ENCODE results near the gene CCDC68. TPM values are rescaled to one million over a fixed set of nuclear protein-coding genes. Genes with fewer than 3 reads are reported as not detected.

The CCDC68 gene
- total and polyA plus RNA-seq, 2 of the 4 experiments (the other 2 are of a cell fraction), result 0.46 to 0.54 TPM

DNA sequence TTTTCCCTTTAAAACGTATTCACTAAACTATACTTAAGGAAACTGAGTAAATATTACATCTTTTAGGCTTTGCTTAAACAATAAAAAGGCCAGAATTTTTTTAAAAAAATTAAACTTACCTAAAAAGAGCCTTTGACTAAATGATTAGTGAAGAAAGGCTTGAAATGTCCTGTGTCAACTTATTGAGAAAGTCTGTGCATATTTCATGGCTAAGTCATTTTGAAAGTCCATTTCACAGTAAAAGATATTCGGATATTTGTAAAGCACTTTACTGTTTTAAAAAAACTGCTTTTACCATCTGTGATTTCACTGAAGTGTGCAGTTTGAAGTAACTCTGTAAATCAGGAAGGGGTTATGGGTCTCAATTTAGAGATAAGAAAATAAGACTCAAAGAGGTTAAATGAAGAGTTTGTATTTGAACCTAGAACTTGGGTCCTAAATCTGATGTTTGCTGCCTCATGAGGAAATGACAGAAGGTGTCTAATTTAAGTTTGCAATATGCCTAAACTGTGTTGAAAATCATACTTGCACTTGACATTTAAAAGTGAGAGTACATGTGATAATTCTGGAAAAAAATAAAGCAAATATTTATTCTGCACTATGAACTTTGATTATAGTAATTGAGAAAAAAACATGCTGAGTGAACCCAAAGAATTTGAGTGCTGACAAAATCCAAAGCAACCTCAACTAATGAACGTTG is 80.5 kb downstream of the CCDC68 start:
- Histone ChIP-seq H2AFZ (replicated peaks; ENCODE audit: low read length, poor library complexity) (no peak overlapping the region), H3K27me3 (ENCODE audit: control insufficient read depth, insufficient read depth, low read length) (no peaks in the 10 kb centered on the region), H4K20me1 (ENCODE audit: insufficient read depth, low read length) (no peaks in the 10 kb centered on the region), H4K8ac (ENCODE audit: low read depth in 2 of 2, low read length in 2 of 2) (no peak overlapping the region), H2AK9ac (replicated peaks; ENCODE audit: low read depth, low read length, poor library complexity) (no peak overlapping the region), H3K14ac (replicated peaks; ENCODE audit: low read depth, low read length) (no peak overlapping the region), H3K9ac (ENCODE audit: low read depth, low read length) (no peak overlapping the region), H3K9me3 (ENCODE audit: control insufficient read depth, insufficient read depth, low read length) (no peaks in the 10 kb centered on the region), H3K79me1 (ENCODE audit: low read depth in 1 of 2, low read length in 2 of 2) (no peaks in the 10 kb centered on the region), H3K4ac (ENCODE audit: low read depth, low read length) (no peak overlapping the region), H3K36me3 (ENCODE audit: control insufficient read depth, insufficient read depth, low read length) (no peaks in the 10 kb centered on the region), H2BK15ac (ENCODE audit: low read depth, low read length) (no peak overlapping the region), H4K91ac (ENCODE audit: insufficient read depth, low read depth, low read length) (no peak overlapping the region), H3K4me2 (ENCODE audit: low read depth, low read length) (no peak overlapping the region), H2BK20ac (ENCODE audit: low read depth, low read length) (no peak overlapping the region), H2BK5ac (ENCODE audit: low read depth, low read length, poor library complexity, severe bottlenecking) (no peak overlapping the region), H3K18ac (ENCODE audit: low read depth, low read length) (no peak overlapping the region), H3K4me3 (ENCODE audit: insufficient read depth, low read depth, low read length) (no peak overlapping the region), H4K5ac (ENCODE audit: low read depth, low read length) (no peak overlapping the region), H3K56ac (ENCODE audit: extremely low read depth, insufficient read depth, low read length) (no peak overlapping the region), H2BK120ac (ENCODE audit: low read depth, low read length) (no peak overlapping the region), H3K23ac (ENCODE audit: low read depth, low read length) (no peak overlapping the region), H3K27ac (ENCODE audit: insufficient read depth, low read length) (no peak overlapping the region), H3K4me1 (ENCODE audit: control insufficient read depth, insufficient read depth, low read length) (peaks cover 2% of the 10 kb centered on the region; the same call in 1 of the 2 replicates), H3K9me1 (ENCODE audit: insufficient read depth, low read length) (no peaks in the 10 kb centered on the region), H2AK5ac (ENCODE audit: low read depth, low read length) (no peak overlapping the region)
- TF ChIP-seq RCOR1 (IDR thresholded peaks at IDR 0.05; ENCODE audit: insufficient replicate concordance, low read length), result no peak
- TF ChIP-seq, protein P1, sequence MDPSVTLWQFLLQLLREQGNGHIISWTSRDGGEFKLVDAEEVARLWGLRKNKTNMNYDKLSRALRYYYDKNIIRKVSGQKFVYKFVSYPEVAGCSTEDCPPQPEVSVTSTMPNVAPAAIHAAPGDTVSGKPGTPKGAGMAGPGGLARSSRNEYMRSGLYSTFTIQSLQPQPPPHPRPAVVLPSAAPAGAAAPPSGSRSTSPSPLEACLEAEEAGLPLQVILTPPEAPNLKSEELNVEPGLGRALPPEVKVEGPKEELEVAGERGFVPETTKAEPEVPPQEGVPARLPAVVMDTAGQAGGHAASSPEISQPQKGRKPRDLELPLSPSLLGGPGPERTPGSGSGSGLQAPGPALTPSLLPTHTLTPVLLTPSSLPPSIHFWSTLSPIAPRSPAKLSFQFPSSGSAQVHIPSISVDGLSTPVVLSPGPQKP (IDR thresholded peaks at IDR 0.05; ENCODE audit: borderline replicate concordance, low read depth, low read length), result no peak
- TF ChIP-seq FOS (IDR thresholded peaks at IDR 0.05; ENCODE audit: low read depth, low read length), result no peak
- TF ChIP-seq MAFK (IDR thresholded peaks at IDR 0.05; ENCODE audit: low read depth, low read length), result no peak
- TF ChIP-seq BHLHE40 (IDR thresholded peaks at IDR 0.05; ENCODE audit: low read depth, low read length), result no peak
- no peak for TF ChIP-seq MXI1 (IDR thresholded peaks at IDR 0.05; ENCODE audit: borderline replicate concordance, low read depth, low read length)
- ATAC-seq (ENCODE audit: low read depth), result no peak
- dilution Hi-C loops (cut with HindIII; ENCODE audit: low sequenced_read_pairs, unreplicated experiment), result no loop called here
- DNase-seq, result peak; percentile 12
- POLR2A ChIA-PET (ENCODE audit: unreplicated experiment), result no interaction called here
- CTCF ChIA-PET, result no interaction called here
- WGBS, 2 experiments (ENCODE audit: extremely low coverage in 2 of 2, insufficient read length in 1 of 2), result no CpG with 5 or more reads among the region's 3 CpGs
- no TSS peak for BruUV-seq (replicated peaks)
- in situ Hi-C loops (cut with MboI; ENCODE audit: low sequenced_read_pairs), result no loop called here
- intact Hi-C loops (cut with micrococcal nuclease), result no loop called here

Measured in IMR-90 (cell line).